DOHH2 (cell line): ENCODE results near the gene VCL.

ENCODE experiments used
- H3F3A ChIP-seq: fragments of 200-600 bp; sonication (generic), shearing (Covaris generic); 2 replicates; pipeline ENCODE4 v1.6.0; 2016; ENCODE audit warnings: antibody characterized with exemption, mild to moderate bottlenecking; ENCODE audit not compliant: control insufficient read depth, insufficient read depth
- H3K27ac ChIP-seq: fragments of 200-600 bp; sonication (generic); 2 replicates; pipeline ENCODE4 v1.5.1; 2014; ENCODE audit warnings: low read depth, mild to moderate bottlenecking, low read length, moderate library complexity
- H3K27me3 ChIP-seq: fragments of 200-600 bp; sonication (generic); 2 replicates; pipeline ENCODE4 v1.6.1; 2014; ENCODE audit warnings: mild to moderate bottlenecking, low read length, mixed read lengths; ENCODE audit not compliant: control insufficient read depth
- H3K36me3 ChIP-seq: fragments of 200-600 bp; sonication (generic); 2 replicates; pipeline ENCODE4 v1.6.1; 2014; ENCODE audit warnings: mild to moderate bottlenecking, low read length, moderate library complexity, mixed read lengths; ENCODE audit not compliant: control insufficient read depth
- H3K4me1 ChIP-seq: fragments of 200-600 bp; sonication (generic); 2 replicates; pipeline ENCODE4 v1.6.1; 2014; ENCODE audit warnings: mild to moderate bottlenecking, low read length, mixed read lengths; ENCODE audit not compliant: control insufficient read depth
- H3K4me2 ChIP-seq: fragments of 200-600 bp; sonication (generic); 2 replicates; pipeline ENCODE4 v1.6.0; 2014; ENCODE audit warnings: mild to moderate bottlenecking, low read length, moderate library complexity
- H3K4me3 ChIP-seq: fragments of 200-600 bp; sonication (generic); 2 replicates; pipeline ENCODE4 v1.5.1; 2014; ENCODE audit warnings: mild to moderate bottlenecking, low read length, mixed read lengths
- H3K79me2 ChIP-seq: fragments of 200-600 bp; sonication (generic); 2 replicates; pipeline ENCODE4 v1.6.1; 2014; ENCODE audit warnings: mild to moderate bottlenecking, low read length, mixed read lengths; ENCODE audit not compliant: control insufficient read depth
- H3K9me2 ChIP-seq: fragments of 200-600 bp; sonication (generic); replicated peaks from 2 replicates; pipeline ENCODE4 v1.6.1; 2014; ENCODE audit warnings: mild to moderate bottlenecking, low read length, mixed read lengths; ENCODE audit not compliant: control insufficient read depth
- H3K9me3 ChIP-seq: fragments of 200-600 bp; sonication (generic); 2 replicates; pipeline ENCODE4 v1.6.1; 2014; ENCODE audit warnings: antibody characterized with exemption, low read length, mixed read lengths; ENCODE audit not compliant: control insufficient read depth, insufficient read depth
- H4K20me1 ChIP-seq: fragments of 200-600 bp; sonication (generic); 2 replicates; pipeline ENCODE4 v1.6.0; 2014; ENCODE audit warnings: low read depth, mild to moderate bottlenecking, antibody characterized with exemption, low read length, moderate library complexity; ENCODE audit not compliant: control insufficient read depth, insufficient read depth
- CTCF ChIP-seq: fragments of 200-600 bp; sonication (generic); IDR thresholded peaks from one replicate; pipeline ENCODE4 v1.5.1; 2014; ENCODE audit warnings: antibody characterized with exemption, mild to moderate bottlenecking, low read depth, low read length; ENCODE audit not compliant: poor library complexity, severe bottlenecking
- EZH2phosphoT487 ChIP-seq: fragments of 200-600 bp; sonication (generic); IDR thresholded peaks from 2 replicates; pipeline ENCODE4 v1.6.1; 2017; ENCODE audit warnings: borderline replicate concordance, mild to moderate bottlenecking, antibody characterized with exemption, low read length, moderate library complexity, mixed read lengths

Gene VCL

GRCh38 chr10:74117738-74118137 is 119.8 kb downstream of the VCL start:
- Histone ChIP-seq H3K27ac (no peak overlapping the region), H3K27me3 (no peaks in the 10 kb centered on the region), H3K4me2 (no peak overlapping the region), H4K20me1 (no peaks in the 10 kb centered on the region), H3K9me2 (no peaks in the 10 kb centered on the region), H3K79me2 (no peaks in the 10 kb centered on the region), H3F3A (peaks cover 4% of the 10 kb centered on the region; the same call in 1 of the 2 replicates), H3K4me1 (no peaks in the 10 kb centered on the region), H3K9me3 (no peaks in the 10 kb centered on the region), H3K4me3 (no peak overlapping the region), H3K36me3 (peaks cover 96% of the 10 kb centered on the region)
- TF ChIP-seq CTCF = no peak
- TF ChIP-seq EZH2phosphoT487 = no peak

GRCh38 chr10:74118804-74119203 is 120.9 kb downstream of the VCL start:
- Histone ChIP-seq H3K79me2 (no peaks in the 10 kb centered on the region), H3K36me3 (peaks cover 96% of the 10 kb centered on the region), H3K4me1 (no peaks in the 10 kb centered on the region), H4K20me1 (no peaks in the 10 kb centered on the region), H3K4me3 (no peak overlapping the region), H3K9me2 (no peaks in the 10 kb centered on the region), H3K27me3 (no peaks in the 10 kb centered on the region), H3K4me2 (no peak overlapping the region), H3K9me3 (no peaks in the 10 kb centered on the region), H3K27ac (no peak overlapping the region), H3F3A (peaks cover 11% of the 10 kb centered on the region)
- no peak for TF ChIP-seq CTCF
- TF ChIP-seq EZH2phosphoT487 = no peak

GRCh38 chr10:74120911-74121310 is 123.0 kb downstream of the VCL start:
- TF ChIP-seq CTCF (no peak), EZH2phosphoT487 (no peak)
- Histone ChIP-seq H4K20me1 (no peaks in the 10 kb centered on the region), H3K36me3 (peaks cover 95% of the 10 kb centered on the region)

More at GRCh38 chr10:74120911-74121310, 123.0 kb downstream of the VCL start:
- H3K79me2 ChIP-seq = no peaks in the 10 kb centered on the region
- peaks cover 13% of the 10 kb centered on the region for H3F3A ChIP-seq
- no peaks in the 10 kb centered on the region for H3K27me3 ChIP-seq
- H3K9me3 ChIP-seq = no peaks in the 10 kb centered on the region
- no peaks in the 10 kb centered on the region for H3K9me2 ChIP-seq
- no peak overlapping the region for H3K27ac ChIP-seq
- H3K4me3 ChIP-seq = no peak overlapping the region
- no peaks in the 10 kb centered on the region for H3K4me1 ChIP-seq
- no peak overlapping the region for H3K4me2 ChIP-seq
